OCI-LY3 (cell line): ENCODE measurements around the gene ADAMTS2.

ENCODE experiments used
- CTCF ChIP-seq: fragments of 200-600, 300-600 bp; sonication (generic); IDR thresholded peaks from 2 replicates; pipeline ENCODE4 v1.5.1; 2014; ENCODE audit warnings: antibody characterized with exemption, low read length, low read depth
- EZH2phosphoT487 ChIP-seq: fragments of 200-600 bp; shearing (Covaris generic); IDR thresholded peaks from 2 replicates; pipeline ENCODE4 v1.6.1; 2018; ENCODE audit warnings: antibody characterized with exemption, mixed run types, low read depth

GRCh38 chr5:179279347-179280094 lies 65.7 kb downstream of the ADAMTS2 start:
- TF ChIP-seq EZH2phosphoT487, result no peak
- no peak for TF ChIP-seq CTCF
